RWPE2 (cell line): Measurements from ENCODE around the gene STK38L.

Experiments used
- ATAC-seq: fragments of 200-7000 bp; cut with Tn5 transposase; 3 replicates; pipeline ENCODE4 v1.9.1; 2021; ENCODE audit warnings: low read depth
- DNase-seq: peaks from one replicate; pipeline ENCODE4 v3.0.0-alpha.2; 2020; ENCODE audit warnings: low spot score
- H3K27ac ChIP-seq: fragments of 450-650 bp; 2 replicates; pipeline ENCODE4 v1.5.1; 2017; ENCODE audit warnings: mild to moderate bottlenecking; ENCODE audit not compliant: poor library complexity, severe bottlenecking
- H3K27me3 ChIP-seq: fragments of 250-450 bp; sonication (Bioruptor Pico); 2 replicates; pipeline ENCODE4 v1.5.1; 2021; ENCODE audit warnings: mild to moderate bottlenecking, moderate library complexity; ENCODE audit not compliant: insufficient read depth, poor library complexity, severe bottlenecking
- H3K36me3 ChIP-seq: fragments of 250-450 bp; sonication (Bioruptor Pico); 2 replicates; pipeline ENCODE4 v1.5.1; 2020; ENCODE audit warnings: low read depth, mild to moderate bottlenecking, moderate library complexity
- H3K4me1 ChIP-seq: fragments of 250-450 bp; sonication (Bioruptor Pico); 2 replicates; pipeline ENCODE4 v1.5.1; 2021; ENCODE audit warnings: mild to moderate bottlenecking, moderate library complexity; ENCODE audit not compliant: insufficient read depth, poor library complexity, severe bottlenecking
- H3K4me3 ChIP-seq: fragments of 250-450 bp; sonication (Bioruptor Pico); 2 replicates; pipeline ENCODE4 v1.5.1; 2021; ENCODE audit warnings: mild to moderate bottlenecking, moderate library complexity; ENCODE audit not compliant: severe bottlenecking
- H3K9me3 ChIP-seq: fragments of 250-450 bp; sonication (Bioruptor Pico); 2 replicates; pipeline ENCODE4 v1.5.1; 2021; ENCODE audit warnings: mild to moderate bottlenecking, moderate library complexity; ENCODE audit not compliant: severe bottlenecking
- TF ChIP-seq, protein P1 (sequence below): fragments of 450-650 bp; IDR thresholded peaks from one replicate; pipeline ENCODE4 v1.5.1; 2017; ENCODE audit warnings: mild to moderate bottlenecking, moderate library complexity; ENCODE audit not compliant: poor library complexity, severe bottlenecking

STK38L gene

DNA sequence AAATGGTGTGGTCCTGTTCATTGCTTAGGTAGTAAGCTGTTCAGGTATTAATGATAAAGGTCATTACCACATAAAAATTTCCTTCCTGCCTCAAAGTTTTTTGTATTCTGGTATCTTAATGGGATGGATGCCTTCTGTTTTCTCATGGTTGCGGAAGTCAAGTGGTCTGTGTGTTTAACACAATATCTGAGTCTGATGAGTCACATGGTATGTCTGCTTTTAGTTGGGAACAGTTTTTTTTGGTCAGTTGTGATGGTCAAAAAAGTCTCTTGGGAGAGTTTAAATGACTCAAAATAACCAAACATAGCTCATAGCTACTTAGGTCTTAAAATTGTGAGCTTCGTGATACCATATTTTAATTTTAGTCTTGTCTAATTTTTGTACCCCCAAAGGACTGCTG lies 40.7 kb downstream of the STK38L start:
- TF ChIP-seq, protein P1, sequence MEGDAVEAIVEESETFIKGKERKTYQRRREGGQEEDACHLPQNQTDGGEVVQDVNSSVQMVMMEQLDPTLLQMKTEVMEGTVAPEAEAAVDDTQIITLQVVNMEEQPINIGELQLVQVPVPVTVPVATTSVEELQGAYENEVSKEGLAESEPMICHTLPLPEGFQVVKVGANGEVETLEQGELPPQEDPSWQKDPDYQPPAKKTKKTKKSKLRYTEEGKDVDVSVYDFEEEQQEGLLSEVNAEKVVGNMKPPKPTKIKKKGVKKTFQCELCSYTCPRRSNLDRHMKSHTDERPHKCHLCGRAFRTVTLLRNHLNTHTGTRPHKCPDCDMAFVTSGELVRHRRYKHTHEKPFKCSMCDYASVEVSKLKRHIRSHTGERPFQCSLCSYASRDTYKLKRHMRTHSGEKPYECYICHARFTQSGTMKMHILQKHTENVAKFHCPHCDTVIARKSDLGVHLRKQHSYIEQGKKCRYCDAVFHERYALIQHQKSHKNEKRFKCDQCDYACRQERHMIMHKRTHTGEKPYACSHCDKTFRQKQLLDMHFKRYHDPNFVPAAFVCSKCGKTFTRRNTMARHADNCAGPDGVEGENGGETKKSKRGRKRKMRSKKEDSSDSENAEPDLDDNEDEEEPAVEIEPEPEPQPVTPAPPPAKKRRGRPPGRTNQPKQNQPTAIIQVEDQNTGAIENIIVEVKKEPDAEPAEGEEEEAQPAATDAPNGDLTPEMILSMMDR: no peak
- no peaks in the 10 kb centered on the region for H3K27me3 ChIP-seq
- no peak for DNase-seq
- H3K9me3 ChIP-seq: no peaks in the 10 kb centered on the region
- H3K4me1 ChIP-seq: no peaks in the 10 kb centered on the region
- no peaks in the 10 kb centered on the region for H3K36me3 ChIP-seq
- no peak for ATAC-seq
- no peak overlapping the region for H3K27ac ChIP-seq
- no peak overlapping the region for H3K4me3 ChIP-seq

DNA sequence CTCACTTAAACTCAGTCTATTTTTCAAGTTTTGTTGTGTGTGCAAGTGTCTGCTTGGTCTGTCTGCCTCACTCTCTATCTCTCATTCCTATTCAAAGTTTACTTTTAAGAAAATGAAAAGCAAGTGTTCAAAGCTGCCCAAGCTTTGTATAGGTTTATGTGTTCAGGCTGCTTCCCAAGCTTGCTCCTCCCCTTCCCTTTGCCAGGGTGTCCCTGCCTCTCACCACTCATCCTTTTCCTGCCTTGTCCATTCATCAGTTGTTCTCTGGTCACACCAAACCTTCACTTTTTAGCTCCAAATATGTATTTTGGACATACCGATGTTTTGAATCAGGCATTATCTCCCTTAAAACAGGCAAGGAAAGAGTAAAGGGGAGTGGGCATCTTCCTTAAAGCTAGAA lies 41.3 kb downstream of the STK38L start:
- H3K27me3 ChIP-seq: no peaks in the 10 kb centered on the region
- TF ChIP-seq, protein P1: no peak
- H3K4me1 ChIP-seq: no peaks in the 10 kb centered on the region
- DNase-seq (no peak), ATAC-seq (no peak)
- no peak overlapping the region for H3K4me3 ChIP-seq
- H3K9me3 ChIP-seq: no peaks in the 10 kb centered on the region
- H3K36me3 ChIP-seq: no peaks in the 10 kb centered on the region
- H3K27ac ChIP-seq: no peak overlapping the region

- no peak overlapping the region for H3K4me3 ChIP-seq
- no peak overlapping the region for H3K27ac ChIP-seq
- ATAC-seq (no peak), DNase-seq (no peak)
- no peaks in the 10 kb centered on the region for H3K27me3 ChIP-seq
- TF ChIP-seq, protein P1: no peak
- no peaks in the 10 kb centered on the region for H3K9me3 ChIP-seq
- H3K36me3 ChIP-seq: no peaks in the 10 kb centered on the region
- no peaks in the 10 kb centered on the region for H3K4me1 ChIP-seq
Measured at GRCh38 chr12:27289414-27289813, 45.3 kb downstream of the STK38L start.

GRCh38 chr12:27290501-27291168 lies 46.5 kb downstream of the STK38L start:
- H3K36me3 ChIP-seq: no peaks in the 10 kb centered on the region
- ATAC-seq (no peak), DNase-seq (no peak)
- H3K4me3 ChIP-seq: no peak overlapping the region
- no peaks in the 10 kb centered on the region for H3K9me3 ChIP-seq
- no peaks in the 10 kb centered on the region for H3K27me3 ChIP-seq
- TF ChIP-seq, protein P1: no peak
- no peak overlapping the region for H3K27ac ChIP-seq
- no peaks in the 10 kb centered on the region for H3K4me1 ChIP-seq

DNA sequence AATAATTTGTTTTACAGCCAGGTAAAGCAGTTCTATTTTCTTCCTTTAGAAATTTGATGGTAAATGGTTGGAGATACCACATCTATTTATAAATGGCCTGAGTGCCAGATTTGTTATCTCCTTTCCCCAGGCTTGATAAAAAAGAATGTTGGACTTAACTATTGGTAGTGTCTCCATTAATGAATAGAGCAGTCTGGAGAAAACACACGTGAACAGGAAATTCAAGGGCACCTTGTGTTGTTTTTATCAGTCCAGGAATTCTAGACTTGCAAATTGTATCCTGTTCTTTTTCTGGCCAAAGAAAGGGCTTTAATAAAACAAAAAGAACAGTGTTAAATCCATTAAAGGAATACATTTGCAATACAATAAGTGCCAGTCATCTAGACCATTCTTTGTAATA lies 47.8 kb downstream of the STK38L start:
- Histone ChIP-seq H3K27ac (no peak overlapping the region), H3K9me3 (no peaks in the 10 kb centered on the region), H3K36me3 (no peaks in the 10 kb centered on the region), H3K4me3 (no peak overlapping the region), H3K4me1 (no peaks in the 10 kb centered on the region), H3K27me3 (no peaks in the 10 kb centered on the region)
- DNase-seq (no peak), ATAC-seq (no peak)
- TF ChIP-seq, protein P1: no peak
